HepG2 (cell line): Measurements from ENCODE around the gene FBXO11. TPM values are rescaled to one million over a fixed set of nuclear protein-coding genes. Genes with fewer than 3 reads are reported as not detected.
"Not testable (repeated sequence)": the region's sequence is repeated elsewhere in the genome, so short reads cannot be mapped to it uniquely, and the experiment has no call there.

Experiments used
- ATAC-seq: fragments of 200-7000 bp; cut with Tn5 transposase; 3 replicates; pipeline ENCODE4 v1.9.1; 2020; ENCODE audit warnings: mild to moderate bottlenecking, moderate library complexity
- BruUV-seq: library from RNA; stranded (reverse); fragments of 400-500 nt; replicated peaks from 2 replicates; lab custom pipeline; 2021; lab: Mats Ljungman, UMichigan
- CTCF ChIA-PET: fragments of 300-600 bp; formaldehyde crosslinking; extraction: SDS; loops from one replicate; lab custom pipeline; 2021; ENCODE audit warnings: low total read pairs, inconsistent platforms, low intra/inter-chr PET ratio; lab: Yijun Ruan, JAX
- POLR2A ChIA-PET: fragments of 350-600 bp; sonication (Branson Sonifier 250); formaldehyde crosslinking; loops from one replicate; lab custom pipeline; 2020; ENCODE audit warnings: antibody characterized with exemption, inconsistent platforms; lab: Yijun Ruan, JAX
- DNase-seq: peaks from one replicate; pipeline ENCODE4 v3.0.0-alpha.2; 2015; ENCODE audit warnings: low spot score
- FAIRE-seq: peaks from 3 replicates; lab custom pipeline; 2011; peaks lifted over from hg19 to GRCh38; lab: Jason Lieb, UNC
- H2AFZ ChIP-seq: one replicate; pipeline ENCODE4 v1.6.1; 2011; ENCODE audit warnings: low read length, inconsistent platforms
- H3K27ac ChIP-seq: fragments of 300-600 bp; 3 replicates; pipeline ENCODE4 v1.8.0; 2011; ENCODE audit warnings: mixed run types, mild to moderate bottlenecking, mixed read lengths, low read length, inconsistent platforms; ENCODE audit not compliant: insufficient read depth; ENCODE audit errors: extremely low read length
- H3K27me3 ChIP-seq, 2 experiments: fragments of 200-600 bp in 1 of 2; 2 replicates in 1 of 2; 3 replicates in 1 of 2; pipeline versions ENCODE4 v1.6.0 to v1.8.0; 2011; ENCODE audit warnings: low read length in 2 of 2, mild to moderate bottlenecking in 2 of 2, moderate library complexity in 2 of 2, inconsistent platforms in 1 of 2; ENCODE audit not compliant: insufficient read depth in 2 of 2, control insufficient read depth in 1 of 2
- H3K36me3 ChIP-seq, 2 experiments: fragments of 200-600 bp in 1 of 2; replicated peaks in 1 of 2; 2 replicates in 1 of 2; 3 replicates in 1 of 2; pipeline versions ENCODE4 v1.5.1 to v1.8.0; 2011; ENCODE audit warnings: low read length in 2 of 2, inconsistent platforms in 1 of 2; ENCODE audit not compliant: insufficient read depth in 2 of 2, control insufficient read depth in 1 of 2
- H3K4me1 ChIP-seq: 2 replicates; pipeline ENCODE4 v1.5.1; 2012; ENCODE audit warnings: low read length, inconsistent platforms; ENCODE audit not compliant: insufficient read depth
- H3K4me2 ChIP-seq: 2 replicates; pipeline ENCODE4 v1.6.0; 2011; ENCODE audit warnings: low read depth, low read length, inconsistent platforms
- H3K4me3 ChIP-seq, 3 experiments: fragments of 200-600 bp in 1 of 3; sonication (generic), shearing (Covaris generic) in 1 of 3; replicated peaks in 1 of 3; 2 replicates each; pipeline ENCODE4 v1.5.1; 2011 to 2016; ENCODE audit warnings: low read length in 3 of 3, inconsistent platforms in 2 of 3, low read depth in 2 of 3, mild to moderate bottlenecking in 2 of 3, control low read depth in 1 of 3, mixed read lengths in 1 of 3; ENCODE audit not compliant: insufficient read depth in 1 of 3
- H3K79me2 ChIP-seq: one replicate; pipeline ENCODE4 v1.6.1; 2011; ENCODE audit warnings: low read length, inconsistent platforms; ENCODE audit not compliant: insufficient read depth
- H3K9ac ChIP-seq: 2 replicates; pipeline ENCODE4 v1.6.0; 2011; ENCODE audit warnings: mild to moderate bottlenecking, low read depth, low read length, inconsistent platforms; ENCODE audit not compliant: insufficient read depth
- H3K9me3 ChIP-seq: 2 replicates; pipeline ENCODE4 v1.5.1; 2012; ENCODE audit warnings: mild to moderate bottlenecking, low read length
- H4K20me1 ChIP-seq: 2 replicates; pipeline ENCODE4 v1.6.0; 2011; ENCODE audit warnings: inconsistent platforms, mild to moderate bottlenecking, low read length, moderate library complexity; ENCODE audit not compliant: insufficient read depth
- HOXD1 ChIP-seq: sonication (generic); formaldehyde crosslinking; IDR thresholded peaks from 2 replicates; pipeline ENCODE4 v1.5.0; 2020; ENCODE audit warnings: missing genetic modification reagents
- TGIF2 ChIP-seq: IDR thresholded peaks from 2 replicates; pipeline ENCODE4 v1.6.1; 2016; ENCODE audit warnings: control low read depth, missing compliant biosample characterization
- TOPORS ChIP-seq: sonication (generic); formaldehyde crosslinking; IDR thresholded peaks from 2 replicates; pipeline ENCODE4 v1.8.0; 2023; ENCODE audit warnings: mild to moderate bottlenecking, missing genetic modification reagents
- WGBS: methylation state at CpG from one replicate; pipeline ENCODE4 v1.1.6; 2017; ENCODE audit warnings: low lambda C conversion rate; 5-methylcytosine and 5-hydroxymethylcytosine counted together
- in situ Hi-C: cut with HindIII; loops from 2 replicates; pipeline ENCODE4 v1.10.0; 2017; ENCODE audit warnings: low pct_unique_long_range_greater_than_20kb; ENCODE audit not compliant: extremely low pct_ligation_motif_present
- intact Hi-C: fragments of 100-400 bp; cut with micrococcal nuclease; formaldehyde crosslinking; loops from one replicate; pipeline ENCODE4 v1.10.0; 2022; ENCODE audit not compliant: unreplicated experiment
- polyA plus RNA-seq, 8 experiments: library from polyadenylated mRNA; depleted of rRNA in 3 of 8; stranded (reverse) in 7 of 8; unstranded in 1 of 8; fragments of >200 nt; fragmentation: Illumina TruSeq in 4 of 8; extraction: Trizol in 4 of 8; gene quantifications; 2 replicates each; pipeline versions ENCODE4 v1.2.1 to v1.2.3, GENCODE V29; 2011 to 2016; ENCODE audit warnings: low read depth in 4 of 8, missing spikeins in 1 of 8, mixed read lengths in 1 of 8; ENCODE audit not compliant: insufficient read depth in 1 of 8
- total RNA-seq, 5 experiments: library from RNA; depleted of rRNA; stranded (reverse); fragments of >200 nt; fragmentation: Illumina TruSeq; extraction: Trizol; gene quantifications; 2 replicates each; pipeline ENCODE4 v1.2.3, GENCODE V29; 2016; ENCODE audit warnings: low read depth in 1 of 5
- TF ChIP-seq, protein P1 (sequence below): IDR thresholded peaks from 2 replicates; pipeline ENCODE4 v1.6.1; 2018; ENCODE audit warnings: missing genetic modification reagents, mild to moderate bottlenecking, missing compliant biosample characterization
- TF ChIP-seq, protein P2 (sequence below): sonication (generic); formaldehyde crosslinking; IDR thresholded peaks from 2 replicates; pipeline ENCODE4 v1.9.0; 2022; ENCODE audit warnings: low read depth, missing genetic modification reagents

FBXO11 gene
- total and polyA plus RNA-seq, 2 of the 13 experiments (the other 11 are each of a cell fraction or from before 2014, with no cell fraction given): 27.9 to 47.6 TPM

DNA sequence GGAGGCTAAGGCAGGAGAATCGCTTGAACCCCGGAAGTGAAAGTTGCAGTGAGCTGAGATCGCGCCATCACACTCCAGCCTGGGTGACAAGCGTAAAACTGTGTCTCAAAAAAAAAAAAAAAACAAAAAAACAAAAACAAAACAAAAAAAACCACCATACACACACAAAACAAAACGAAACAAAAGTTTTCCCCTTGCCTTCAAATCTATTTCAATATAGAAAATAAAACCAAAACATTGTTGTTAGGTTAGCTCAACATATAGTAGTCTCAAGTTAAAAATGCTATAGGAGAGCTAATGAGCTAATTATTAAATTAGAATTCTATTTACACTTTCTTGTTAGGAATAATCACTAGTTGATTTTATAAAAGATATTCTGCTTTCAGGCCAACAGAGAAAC lies 43.3 kb downstream of the FBXO11 start (continued):
- TF ChIP-seq, protein P1, sequence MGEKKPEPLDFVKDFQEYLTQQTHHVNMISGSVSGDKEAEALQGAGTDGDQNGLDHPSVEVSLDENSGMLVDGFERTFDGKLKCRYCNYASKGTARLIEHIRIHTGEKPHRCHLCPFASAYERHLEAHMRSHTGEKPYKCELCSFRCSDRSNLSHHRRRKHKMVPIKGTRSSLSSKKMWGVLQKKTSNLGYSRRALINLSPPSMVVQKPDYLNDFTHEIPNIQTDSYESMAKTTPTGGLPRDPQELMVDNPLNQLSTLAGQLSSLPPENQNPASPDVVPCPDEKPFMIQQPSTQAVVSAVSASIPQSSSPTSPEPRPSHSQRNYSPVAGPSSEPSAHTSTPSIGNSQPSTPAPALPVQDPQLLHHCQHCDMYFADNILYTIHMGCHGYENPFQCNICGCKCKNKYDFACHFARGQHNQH (CRISPR knock-in tag): no peak
- no peak for TF ChIP-seq HOXD1
- TF ChIP-seq, protein P2, sequence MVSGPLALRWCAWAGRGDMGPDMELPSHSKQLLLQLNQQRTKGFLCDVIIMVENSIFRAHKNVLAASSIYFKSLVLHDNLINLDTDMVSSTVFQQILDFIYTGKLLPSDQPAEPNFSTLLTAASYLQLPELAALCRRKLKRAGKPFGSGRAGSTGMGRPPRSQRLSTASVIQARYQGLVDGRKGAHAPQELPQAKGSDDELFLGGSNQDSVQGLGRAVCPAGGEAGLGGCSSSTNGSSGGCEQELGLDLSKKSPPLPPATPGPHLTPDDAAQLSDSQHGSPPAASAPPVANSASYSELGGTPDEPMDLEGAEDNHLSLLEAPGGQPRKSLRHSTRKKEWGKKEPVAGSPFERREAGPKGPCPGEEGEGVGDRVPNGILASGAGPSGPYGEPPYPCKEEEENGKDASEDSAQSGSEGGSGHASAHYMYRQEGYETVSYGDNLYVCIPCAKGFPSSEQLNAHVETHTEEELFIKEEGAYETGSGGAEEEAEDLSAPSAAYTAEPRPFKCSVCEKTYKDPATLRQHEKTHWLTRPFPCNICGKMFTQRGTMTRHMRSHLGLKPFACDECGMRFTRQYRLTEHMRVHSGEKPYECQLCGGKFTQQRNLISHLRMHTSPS (CRISPR knock-in tag): no peak
- no peak for TF ChIP-seq TOPORS (CRISPR knock-in tag)
- no peak for TF ChIP-seq TGIF2 (CRISPR knock-in tag)
- TF ChIP-seq, all 625 proteins: peak for 0

DNA sequence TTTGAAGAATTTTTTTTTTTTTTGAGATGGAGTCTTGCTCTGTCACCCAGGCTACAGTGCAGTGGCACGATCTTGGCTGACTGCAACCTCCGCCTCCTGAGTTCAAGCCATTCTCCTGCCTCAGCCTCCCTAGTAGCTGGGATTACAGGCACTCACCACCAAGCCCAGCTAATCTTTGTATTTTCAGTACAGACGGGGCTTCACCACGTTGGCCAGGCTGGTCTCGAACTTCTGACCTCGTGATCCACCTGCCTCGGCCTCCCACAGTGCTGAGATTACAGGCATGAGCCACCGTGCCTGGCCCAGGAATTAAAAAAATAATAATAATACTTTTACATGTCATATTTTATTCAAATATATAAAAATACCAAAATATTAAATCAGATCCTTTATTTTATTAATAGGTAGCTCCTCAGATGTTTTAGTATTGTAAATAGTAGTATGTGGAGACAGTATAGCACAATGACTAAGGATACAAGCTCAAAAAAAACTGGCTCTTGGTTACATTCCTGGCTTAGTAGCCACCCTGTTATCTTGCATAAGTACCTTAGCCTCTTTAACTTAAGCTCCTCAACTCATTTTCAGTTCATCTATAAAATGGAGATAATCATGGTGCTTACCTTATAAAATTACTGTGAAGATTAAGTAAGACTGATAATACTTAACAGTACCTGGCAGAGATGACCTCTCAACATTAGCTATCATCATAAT lies 53.1 kb downstream of the FBXO11 start:
- H3K9me3 ChIP-seq, H3K4me2 ChIP-seq, POLR2A ChIA-PET, intact Hi-C loops, ATAC-seq, CTCF ChIA-PET, DNase-seq, FAIRE-seq, H3K36me3 ChIP-seq, H3K9ac ChIP-seq, H3K4me3 ChIP-seq, H3K27me3 ChIP-seq, H3K27ac ChIP-seq, BruUV-seq, H2AFZ ChIP-seq: not testable (repeated sequence)
- WGBS: 97% methylated on average over 8 of the region's 8 CpGs
- peaks cover 85% of the 10 kb centered on the region for H3K79me2 ChIP-seq
- H3K4me1 ChIP-seq: peaks cover 22% of the 10 kb centered on the region
- in situ Hi-C loops: loop anchor here (10.0 kb wide), 1 partner anchor 572 kb away; no protein-coding TSS in a partner anchor
- H4K20me1 ChIP-seq: peaks cover 30% of the 10 kb centered on the region
